ENCODE data around the gene GRIK3. TPM values are rescaled to one million over a fixed set of nuclear protein-coding genes. Genes with fewer than 3 reads are reported as not detected.

Gene GRIK3
- total and polyA plus RNA-seq, 2 experiments from 2014 or later = 0.31 to 2.9 TPM

GRCh38 chr1:37068897-37069296 lies 34.6 kb upstream of the GRIK3 start:
- no peaks in the 10 kb centered on the region for H3K36me3 Mint-ChIP-seq (ENCODE audit: low read depth)
- H3K27ac Mint-ChIP-seq = no peak overlapping the region
- H3F3A ChIP-seq (replicated peaks; ENCODE audit: low read depth) = no peaks in the 10 kb centered on the region
- H3K9me2 ChIP-seq (ENCODE audit: insufficient read depth) = no peaks in the 10 kb centered on the region
- no peak overlapping the region for H3K4me3 Mint-ChIP-seq
- DNase-seq (ENCODE audit: low spot score) (no peak), ATAC-seq (no peak)
- H3K4me1 Mint-ChIP-seq = peaks cover 4% of the 10 kb centered on the region; the same call in 2 of the 3 replicates
- peaks cover 17% of the 10 kb centered on the region for H3K27me3 Mint-ChIP-seq (ENCODE audit: insufficient read depth, low read depth, poor library complexity)
- no peak overlapping the region for H3K4me3 ChIP-seq
- no peaks in the 10 kb centered on the region for H3K27me3 ChIP-seq (ENCODE audit: insufficient read depth)
- no peak overlapping the region for H3K27ac ChIP-seq (ENCODE audit: low read depth)
- no peaks in the 10 kb centered on the region for H3K79me2 ChIP-seq (replicated peaks; ENCODE audit: insufficient read depth)
- no peak for TF ChIP-seq EZH2phosphoT487 (IDR thresholded peaks at IDR 0.05; ENCODE audit: unreplicated experiment)
- no peak for TF ChIP-seq ZNF331 (CRISPR knock-in tag; IDR thresholded peaks at IDR 0.05; ENCODE audit: low read depth)
- no peak for TF ChIP-seq EZH2 (IDR thresholded peaks at IDR 0.05; ENCODE audit: low read depth, unreplicated experiment)
- TF ChIP-seq ZNF114 (CRISPR knock-in tag; IDR thresholded peaks at IDR 0.05) = no peak
- TF ChIP-seq CTCF (conservative IDR thresholded peaks at IDR 0.05; ENCODE audit: low read depth in 2 of 2) = no peak
- no peak for TF ChIP-seq STAT1 (IDR thresholded peaks at IDR 0.05; ENCODE audit: unreplicated experiment)
- TF ChIP-seq JUNB (IDR thresholded peaks at IDR 0.05; ENCODE audit: unreplicated experiment) = no peak
- TF ChIP-seq ETS1 (IDR thresholded peaks at IDR 0.05) = no peak
- TF ChIP-seq ZNF462 (CRISPR knock-in tag; IDR thresholded peaks at IDR 0.05) = no peak
- TF ChIP-seq NANOG (IDR thresholded peaks at IDR 0.05; ENCODE audit: borderline replicate concordance) = no peak
- no peak overlapping the region for H2AFZ ChIP-seq
- H3K4me2 ChIP-seq = no peak overlapping the region
- no peaks in the 10 kb centered on the region for H3K36me3 ChIP-seq (ENCODE audit: insufficient read depth)
- H3K4me1 ChIP-seq (ENCODE audit: insufficient read depth) = no peaks in the 10 kb centered on the region
- no peaks in the 10 kb centered on the region for H4K20me1 ChIP-seq (replicated peaks; ENCODE audit: insufficient read depth)
- no peaks in the 10 kb centered on the region for H3K9me3 Mint-ChIP-seq
